DND-41 (cell line): ENCODE data around the gene FAM25A.

Experiments
- ATAC-seq: fragments of 200-7000 bp; cut with Tn5 transposase; 3 replicates; pipeline ENCODE4 v1.9.1; 2021; ENCODE audit warnings: low read depth; ENCODE audit not compliant: insufficient read depth
- DNase-seq: peaks from one replicate; pipeline ENCODE4 v3.0.0-alpha.2; 2020
- H2AFZ ChIP-seq: 2 replicates; pipeline ENCODE4 v1.6.0; 2012; ENCODE audit warnings: low read depth, low read length
- H3K27ac ChIP-seq: 2 replicates; pipeline ENCODE4 v1.5.1; 2012; ENCODE audit warnings: low read length, inconsistent platforms
- H3K27me3 ChIP-seq: fragments of 200-600 bp; sonication (generic); 2 replicates; pipeline ENCODE4 v1.6.0; 2012; ENCODE audit warnings: low read length, mild to moderate bottlenecking, inconsistent platforms; ENCODE audit not compliant: insufficient read depth, poor library complexity
- H3K36me3 ChIP-seq: 2 replicates; pipeline ENCODE4 v1.5.1; 2012; ENCODE audit warnings: low read length, inconsistent platforms; ENCODE audit not compliant: insufficient read depth
- H3K4me1 ChIP-seq: 2 replicates; pipeline ENCODE4 v1.5.1; 2012; ENCODE audit warnings: mild to moderate bottlenecking, low read length; ENCODE audit not compliant: insufficient read depth
- H3K4me2 ChIP-seq: 2 replicates; pipeline ENCODE4 v1.6.0; 2012; ENCODE audit warnings: mild to moderate bottlenecking, moderate library complexity, low read length, inconsistent platforms; ENCODE audit not compliant: insufficient read depth
- H3K4me3 ChIP-seq, 2 experiments: fragments of 200-600 bp in 1 of 2; shearing (Covaris generic) in 1 of 2; 2 replicates each; pipeline ENCODE4 v1.5.1; 2012 to 2016; ENCODE audit warnings: inconsistent platforms in 2 of 2, low read length in 2 of 2, mild to moderate bottlenecking in 2 of 2, low read depth in 1 of 2, moderate library complexity in 1 of 2
- H3K79me2 ChIP-seq: 2 replicates; pipeline ENCODE4 v1.6.0; 2012; ENCODE audit warnings: low read length, inconsistent platforms; ENCODE audit not compliant: insufficient read depth
- H3K9ac ChIP-seq: 2 replicates; pipeline ENCODE4 v1.6.0; 2012; ENCODE audit warnings: low read depth, mild to moderate bottlenecking, inconsistent platforms, low read length, moderate library complexity
- H3K9me3 ChIP-seq: 2 replicates; pipeline ENCODE4 v1.5.1; 2012; ENCODE audit warnings: low read length, moderate library complexity, mild to moderate bottlenecking, inconsistent platforms; ENCODE audit not compliant: insufficient read depth, severe bottlenecking
- H4K20me1 ChIP-seq: 2 replicates; pipeline ENCODE4 v1.6.0; 2012; ENCODE audit warnings: low read length; ENCODE audit not compliant: insufficient read depth
- EZH2 ChIP-seq: IDR thresholded peaks from 3 replicates; pipeline ENCODE4 v1.6.1; 2012; ENCODE audit warnings: borderline replicate concordance, low read depth, mild to moderate bottlenecking, moderate library complexity, low read length, inconsistent platforms; ENCODE audit not compliant: severe bottlenecking
- TF ChIP-seq, protein P1 (sequence below): IDR thresholded peaks from 2 replicates; pipeline ENCODE4 v1.5.1; 2012; ENCODE audit warnings: borderline replicate concordance, low read length, moderate library complexity, mild to moderate bottlenecking; ENCODE audit not compliant: poor library complexity, severe bottlenecking; ENCODE audit errors: extremely low read depth

FAM25A gene

DNA sequence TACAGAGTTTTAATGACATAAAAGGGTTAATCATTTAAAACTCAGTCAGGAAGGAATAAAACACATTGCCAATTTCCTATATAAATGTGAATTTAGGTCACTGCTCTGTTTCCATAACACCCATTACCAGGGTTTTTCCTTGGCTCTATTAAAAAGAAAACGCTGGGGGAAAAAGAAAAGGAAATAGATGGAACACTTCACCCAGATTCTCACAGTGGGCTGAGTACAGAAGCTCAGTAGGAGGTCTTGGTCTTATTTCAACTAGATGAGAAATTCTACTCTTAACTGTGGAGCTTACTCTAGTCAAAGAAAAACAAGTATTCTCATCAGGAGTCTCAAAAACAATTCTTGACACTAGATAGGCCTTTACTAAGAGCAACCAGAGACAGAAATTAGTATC lies 38.1 kb downstream of the FAM25A start:
- H3K36me3 ChIP-seq: peaks cover 89% of the 10 kb centered on the region
- no peaks in the 10 kb centered on the region for H3K79me2 ChIP-seq
- no peaks in the 10 kb centered on the region for H3K9me3 ChIP-seq
- no peaks in the 10 kb centered on the region for H3K4me1 ChIP-seq
- no peak overlapping the region for H2AFZ ChIP-seq
- H4K20me1 ChIP-seq: no peaks in the 10 kb centered on the region
- no peak overlapping the region for H3K4me3 ChIP-seq
- H3K4me2 ChIP-seq: no peak overlapping the region
- no peak for DNase-seq
- no peak overlapping the region for H3K9ac ChIP-seq
- no peak overlapping the region for H3K27ac ChIP-seq
- ATAC-seq: no peak
- no peak for TF ChIP-seq EZH2
- TF ChIP-seq, protein P1, sequence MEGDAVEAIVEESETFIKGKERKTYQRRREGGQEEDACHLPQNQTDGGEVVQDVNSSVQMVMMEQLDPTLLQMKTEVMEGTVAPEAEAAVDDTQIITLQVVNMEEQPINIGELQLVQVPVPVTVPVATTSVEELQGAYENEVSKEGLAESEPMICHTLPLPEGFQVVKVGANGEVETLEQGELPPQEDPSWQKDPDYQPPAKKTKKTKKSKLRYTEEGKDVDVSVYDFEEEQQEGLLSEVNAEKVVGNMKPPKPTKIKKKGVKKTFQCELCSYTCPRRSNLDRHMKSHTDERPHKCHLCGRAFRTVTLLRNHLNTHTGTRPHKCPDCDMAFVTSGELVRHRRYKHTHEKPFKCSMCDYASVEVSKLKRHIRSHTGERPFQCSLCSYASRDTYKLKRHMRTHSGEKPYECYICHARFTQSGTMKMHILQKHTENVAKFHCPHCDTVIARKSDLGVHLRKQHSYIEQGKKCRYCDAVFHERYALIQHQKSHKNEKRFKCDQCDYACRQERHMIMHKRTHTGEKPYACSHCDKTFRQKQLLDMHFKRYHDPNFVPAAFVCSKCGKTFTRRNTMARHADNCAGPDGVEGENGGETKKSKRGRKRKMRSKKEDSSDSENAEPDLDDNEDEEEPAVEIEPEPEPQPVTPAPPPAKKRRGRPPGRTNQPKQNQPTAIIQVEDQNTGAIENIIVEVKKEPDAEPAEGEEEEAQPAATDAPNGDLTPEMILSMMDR: no peak
- no peaks in the 10 kb centered on the region for H3K27me3 ChIP-seq

DNA sequence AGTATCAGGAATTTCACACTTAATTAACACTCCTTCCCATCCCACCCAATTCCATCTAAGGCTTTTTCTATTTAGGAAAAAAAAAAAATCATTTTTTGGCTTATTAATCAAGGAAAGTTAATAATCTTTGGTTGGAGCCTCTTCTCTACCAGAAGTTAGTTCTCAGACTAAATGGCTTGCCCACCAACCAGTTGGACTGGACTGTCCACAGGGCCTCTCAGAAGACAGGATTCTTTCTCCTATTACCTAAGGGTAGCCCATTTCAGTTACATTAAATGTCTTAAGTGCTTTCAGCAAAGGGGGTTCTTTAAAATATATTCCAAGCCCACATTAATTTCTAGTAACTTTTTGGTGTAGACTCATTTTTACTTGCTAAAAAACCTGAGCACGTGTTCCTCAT lies 39.3 kb downstream of the FAM25A start:
- H4K20me1 ChIP-seq: no peaks in the 10 kb centered on the region
- H3K27ac ChIP-seq: no peak overlapping the region
- no peak overlapping the region for H2AFZ ChIP-seq
- H3K27me3 ChIP-seq: no peaks in the 10 kb centered on the region
- no peaks in the 10 kb centered on the region for H3K4me1 ChIP-seq
- no peaks in the 10 kb centered on the region for H3K9me3 ChIP-seq
- H3K36me3 ChIP-seq: peaks cover 88% of the 10 kb centered on the region
- no peaks in the 10 kb centered on the region for H3K79me2 ChIP-seq
- no peak overlapping the region for H3K4me3 ChIP-seq
- no peak overlapping the region for H3K4me2 ChIP-seq
- no peak for ATAC-seq
- no peak for TF ChIP-seq EZH2
- TF ChIP-seq, protein P1: no peak
- no peak for DNase-seq
- no peak overlapping the region for H3K9ac ChIP-seq

DNA sequence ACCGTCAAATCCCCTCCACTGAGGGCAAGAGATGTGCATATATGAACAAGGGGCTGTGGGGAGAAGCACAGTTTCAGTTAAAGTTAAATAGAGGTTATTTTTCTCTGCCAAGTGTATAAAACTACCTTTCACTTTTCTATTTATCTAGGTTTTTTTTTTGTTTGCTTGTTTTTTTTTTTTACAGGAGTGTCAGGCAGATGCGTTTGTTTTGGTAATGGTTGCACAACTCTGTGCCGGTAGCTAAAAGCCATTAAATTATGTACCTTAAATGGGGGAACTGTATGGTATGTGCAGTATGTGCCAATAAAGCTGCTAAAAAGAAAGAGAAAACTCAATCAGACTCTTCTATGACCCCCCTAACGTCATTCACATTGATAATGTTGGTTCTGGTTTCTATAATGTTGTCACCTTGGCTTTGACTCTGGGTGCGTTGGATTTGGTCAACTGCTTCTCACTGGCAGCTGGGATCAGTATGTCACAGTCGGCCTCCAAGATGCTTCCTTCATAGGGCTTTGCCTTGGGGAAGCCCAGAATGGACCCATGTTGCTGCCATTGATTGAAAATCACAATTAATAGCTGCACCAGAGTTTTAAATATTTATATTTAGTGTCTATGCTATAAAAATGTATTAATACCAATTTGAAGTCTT lies 40.3 kb downstream of the FAM25A start:
- Histone ChIP-seq H3K4me2 (no peak overlapping the region), H3K4me1 (no peaks in the 10 kb centered on the region), H3K27me3 (no peaks in the 10 kb centered on the region), H3K79me2 (no peaks in the 10 kb centered on the region), H4K20me1 (no peaks in the 10 kb centered on the region), H3K9me3 (no peaks in the 10 kb centered on the region), H3K4me3 (no peak overlapping the region), H2AFZ (no peak overlapping the region), H3K9ac (no peak overlapping the region), H3K36me3 (peaks cover 87% of the 10 kb centered on the region), H3K27ac (no peak overlapping the region)
- TF ChIP-seq, protein P1: no peak
- no peak for TF ChIP-seq EZH2
- DNase-seq: no peak
- ATAC-seq: no peak
